SK-N-SH treated with all-trans-retinoic acid at 6 μM for 48 hours (cell line): ENCODE data around the gene RIC8B.

Experiments
- RARB ChIP-seq: fragments of 250-450 bp; sonication (Bioruptor Pico); IDR thresholded peaks from 2 replicates; pipeline ENCODE4 v1.8.0; 2021; ENCODE audit warnings: mild to moderate bottlenecking, moderate library complexity
- ZC3H10 ChIP-seq: fragments of 250-450 bp; sonication (Bioruptor Pico); IDR thresholded peaks from 2 replicates; pipeline ENCODE4 v1.5.1; 2021; ENCODE audit warnings: mild to moderate bottlenecking, moderate library complexity
- TF ChIP-seq, protein P1 (sequence below): fragments of 250-450 bp; sonication (Bioruptor Pico); IDR thresholded peaks from 2 replicates; pipeline ENCODE4 v1.8.0; 2020; ENCODE audit warnings: mild to moderate bottlenecking, moderate library complexity, borderline replicate concordance

DNA sequence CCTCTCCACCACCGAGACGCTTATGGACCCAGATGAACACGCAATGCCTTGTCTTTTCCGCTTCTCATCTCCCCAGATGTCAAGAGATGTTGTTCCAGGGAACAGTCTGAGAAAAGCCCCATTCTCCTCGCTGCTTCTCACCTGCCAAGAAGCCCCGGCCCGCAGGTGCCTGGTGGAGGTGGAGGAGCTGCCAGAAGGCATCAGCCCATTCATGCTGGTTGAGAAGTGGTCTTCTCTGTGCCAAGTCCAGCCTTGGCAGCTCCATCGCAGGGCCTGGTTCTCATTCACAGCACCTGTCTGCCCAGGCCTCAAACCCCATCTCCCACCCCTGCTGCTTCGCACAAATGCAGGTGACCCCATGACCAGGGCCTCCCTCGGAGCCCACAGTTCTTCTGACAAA is 139.0 kb downstream of the RIC8B start:
- TF ChIP-seq RARB (CRISPR knock-in tag) (no peak), ZC3H10 (CRISPR knock-in tag) (no peak)
- TF ChIP-seq, protein P1, sequence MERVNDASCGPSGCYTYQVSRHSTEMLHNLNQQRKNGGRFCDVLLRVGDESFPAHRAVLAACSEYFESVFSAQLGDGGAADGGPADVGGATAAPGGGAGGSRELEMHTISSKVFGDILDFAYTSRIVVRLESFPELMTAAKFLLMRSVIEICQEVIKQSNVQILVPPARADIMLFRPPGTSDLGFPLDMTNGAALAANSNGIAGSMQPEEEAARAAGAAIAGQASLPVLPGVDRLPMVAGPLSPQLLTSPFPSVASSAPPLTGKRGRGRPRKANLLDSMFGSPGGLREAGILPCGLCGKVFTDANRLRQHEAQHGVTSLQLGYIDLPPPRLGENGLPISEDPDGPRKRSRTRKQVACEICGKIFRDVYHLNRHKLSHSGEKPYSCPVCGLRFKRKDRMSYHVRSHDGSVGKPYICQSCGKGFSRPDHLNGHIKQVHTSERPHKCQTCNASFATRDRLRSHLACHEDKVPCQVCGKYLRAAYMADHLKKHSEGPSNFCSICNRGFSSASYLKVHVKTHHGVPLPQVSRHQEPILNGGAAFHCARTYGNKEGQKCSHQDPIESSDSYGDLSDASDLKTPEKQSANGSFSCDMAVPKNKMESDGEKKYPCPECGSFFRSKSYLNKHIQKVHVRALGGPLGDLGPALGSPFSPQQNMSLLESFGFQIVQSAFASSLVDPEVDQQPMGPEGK (CRISPR knock-in tag) = no peak
